ENCODE measurements around the gene CHCHD2. TPM values are rescaled to one million over a fixed set of nuclear protein-coding genes. Genes with fewer than 3 reads are reported as not detected.
"Not testable (repeated sequence)": the region's sequence is repeated elsewhere in the genome, so short reads cannot be mapped to it uniquely, and the experiment has no call there.

Gene CHCHD2
- total RNA-seq, 1 donor from 2014 or later = 200 TPM

DNA sequence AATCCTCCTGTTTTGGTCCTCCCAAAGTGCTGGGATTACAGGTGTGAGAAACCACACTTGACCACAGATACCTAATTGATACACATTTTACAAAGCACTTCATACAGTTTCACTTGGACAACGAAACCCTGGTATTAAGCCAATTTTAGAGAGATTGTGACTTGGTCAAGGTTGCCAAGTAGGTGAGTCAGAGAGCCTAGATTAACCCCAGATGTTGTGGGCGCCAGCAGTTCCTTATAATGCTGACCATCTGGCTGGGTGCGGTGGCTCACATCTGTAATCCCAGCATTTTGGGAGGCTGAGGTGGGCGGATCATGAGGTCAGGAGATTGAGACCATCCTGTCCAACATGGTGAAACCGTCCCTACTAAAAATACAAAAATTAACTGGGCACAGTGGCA lies 8.6 kb downstream of the CHCHD2 start:
- H3K4me1 ChIP-seq = no peaks in the 10 kb centered on the region
- H3K27ac ChIP-seq = no peak overlapping the region
- peak; percentile 21 for ATAC-seq
- no peak overlapping the region for H3K4me3 ChIP-seq
- intact Hi-C loops (cut with DNase I) = no loop called here
- no peak for DNase-seq
- TF ChIP-seq, protein P1, sequence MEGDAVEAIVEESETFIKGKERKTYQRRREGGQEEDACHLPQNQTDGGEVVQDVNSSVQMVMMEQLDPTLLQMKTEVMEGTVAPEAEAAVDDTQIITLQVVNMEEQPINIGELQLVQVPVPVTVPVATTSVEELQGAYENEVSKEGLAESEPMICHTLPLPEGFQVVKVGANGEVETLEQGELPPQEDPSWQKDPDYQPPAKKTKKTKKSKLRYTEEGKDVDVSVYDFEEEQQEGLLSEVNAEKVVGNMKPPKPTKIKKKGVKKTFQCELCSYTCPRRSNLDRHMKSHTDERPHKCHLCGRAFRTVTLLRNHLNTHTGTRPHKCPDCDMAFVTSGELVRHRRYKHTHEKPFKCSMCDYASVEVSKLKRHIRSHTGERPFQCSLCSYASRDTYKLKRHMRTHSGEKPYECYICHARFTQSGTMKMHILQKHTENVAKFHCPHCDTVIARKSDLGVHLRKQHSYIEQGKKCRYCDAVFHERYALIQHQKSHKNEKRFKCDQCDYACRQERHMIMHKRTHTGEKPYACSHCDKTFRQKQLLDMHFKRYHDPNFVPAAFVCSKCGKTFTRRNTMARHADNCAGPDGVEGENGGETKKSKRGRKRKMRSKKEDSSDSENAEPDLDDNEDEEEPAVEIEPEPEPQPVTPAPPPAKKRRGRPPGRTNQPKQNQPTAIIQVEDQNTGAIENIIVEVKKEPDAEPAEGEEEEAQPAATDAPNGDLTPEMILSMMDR (IDR thresholded peaks at IDR 0.05) = no peak
- no peaks in the 10 kb centered on the region for H3K9me3 ChIP-seq
- H3K36me3 ChIP-seq = peaks cover 35% of the 10 kb centered on the region
- H3K27me3 ChIP-seq = no peaks in the 10 kb centered on the region

DNA sequence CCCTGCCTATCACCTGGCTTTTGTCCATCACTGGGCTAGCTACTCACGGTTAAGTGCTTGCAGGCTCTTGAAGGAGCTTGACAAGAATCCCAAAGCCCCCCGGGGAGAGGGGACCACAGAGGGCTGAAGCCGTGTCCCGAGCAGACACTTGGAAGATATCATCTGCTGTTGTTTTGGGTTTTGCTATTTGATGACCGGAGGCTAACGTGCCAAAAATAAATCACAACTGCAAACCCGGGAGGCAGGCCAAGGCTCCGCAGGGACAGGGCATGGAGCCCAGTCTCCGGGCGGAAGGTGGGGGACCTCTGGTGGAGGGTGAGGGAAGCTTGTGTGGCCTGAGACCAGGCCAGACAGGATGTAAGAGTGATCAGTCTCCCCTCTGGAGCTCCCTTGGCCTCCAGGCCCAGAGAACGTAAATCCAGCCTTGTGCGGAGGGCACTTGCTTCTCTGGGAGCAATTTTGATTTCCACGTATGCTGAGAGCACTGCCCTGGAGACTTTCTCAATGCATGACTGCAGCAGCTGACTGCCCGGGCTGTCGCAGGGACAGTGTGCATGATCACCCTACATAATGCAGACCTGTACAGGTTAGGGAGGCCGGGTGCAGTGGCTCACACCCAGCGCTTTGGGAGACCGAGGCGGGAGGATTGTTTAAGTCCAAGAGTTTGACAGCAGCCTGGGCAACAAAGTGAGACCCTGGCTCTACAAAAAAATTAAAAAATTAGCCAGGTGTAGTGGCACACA lies 13.3 kb downstream of the CHCHD2 start, which contains the start of gene PHKG1:
TSS of gene PHKG1 (minus strand) at position 164 of the 743 bp plus-strand sequence. CDS start 4,011 bp downstream, outside the sequence.
- no peaks in the 10 kb centered on the region for H3K27me3 ChIP-seq
- intact Hi-C loops (cut with DNase I) = no loop called here
- H3K27ac ChIP-seq = no peak within 1 kb of the TSS
- H3K36me3 ChIP-seq = no peaks in the 10 kb centered on the region
- no peak within 1 kb of the TSS for H3K4me3 ChIP-seq
- no peaks in the 10 kb centered on the region for H3K4me1 ChIP-seq
- TF ChIP-seq, protein P1 (IDR thresholded peaks at IDR 0.05) = peak; percentile 60
- ATAC-seq = peak; percentile 94
- no peaks in the 10 kb centered on the region for H3K9me3 ChIP-seq
- DNase-seq = peak; percentile 81

DNA sequence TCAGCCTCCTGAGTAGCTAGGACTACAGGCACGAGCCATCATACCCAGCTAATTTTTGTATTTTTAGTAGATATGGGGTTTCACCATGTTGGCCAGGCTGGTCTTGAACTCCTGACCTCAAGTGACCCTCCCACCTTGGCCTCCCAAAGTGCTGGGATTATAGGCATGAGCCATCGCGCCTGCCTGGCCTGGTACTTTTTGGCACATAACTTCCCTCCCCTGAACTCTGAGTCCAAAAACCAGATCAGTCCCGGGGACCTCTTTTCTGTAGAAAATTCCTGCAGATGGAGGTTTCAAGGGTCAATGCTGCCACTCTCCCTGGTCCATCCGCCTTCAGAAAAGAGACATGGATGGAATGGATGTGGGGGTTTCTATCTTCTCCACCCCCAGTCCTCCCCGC lies 13.9 kb downstream of the CHCHD2 start:
- H3K27me3 ChIP-seq; DNase-seq; H3K4me3 ChIP-seq; H3K9me3 ChIP-seq; intact Hi-C loops (cut with DNase I); H3K36me3 ChIP-seq; H3K4me1 ChIP-seq; ATAC-seq; H3K27ac ChIP-seq: not testable (repeated sequence)

DNA sequence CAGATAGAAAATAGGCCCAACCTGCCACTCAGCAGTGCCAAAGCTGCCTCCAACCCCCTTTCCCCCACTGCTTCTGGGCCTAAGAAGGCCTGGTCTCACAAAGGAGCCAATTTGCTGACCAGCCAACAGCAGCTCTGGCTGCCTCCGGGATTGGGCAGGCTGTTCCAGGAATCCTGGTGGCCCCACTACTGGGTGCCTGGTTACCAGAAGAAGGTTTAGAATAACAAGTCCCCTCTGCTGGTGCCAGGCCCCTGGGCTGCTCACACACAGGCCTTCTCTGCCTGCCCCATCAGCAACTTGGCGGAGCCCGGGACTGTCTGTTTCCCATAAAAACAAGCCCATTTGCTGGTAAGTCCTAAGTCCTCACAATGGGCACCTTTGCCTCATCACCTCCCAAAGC lies 14.7 kb downstream of the CHCHD2 start:
- no peaks in the 10 kb centered on the region for H3K4me1 ChIP-seq
- ATAC-seq (no peak), DNase-seq (no peak)
- H3K27me3 ChIP-seq = no peaks in the 10 kb centered on the region
- TF ChIP-seq, protein P1 (IDR thresholded peaks at IDR 0.05) = no peak
- no peaks in the 10 kb centered on the region for H3K9me3 ChIP-seq
- H3K27ac ChIP-seq = no peak overlapping the region
- no peaks in the 10 kb centered on the region for H3K36me3 ChIP-seq
- intact Hi-C loops (cut with DNase I) = no loop called here
- no peak overlapping the region for H3K4me3 ChIP-seq

DNA sequence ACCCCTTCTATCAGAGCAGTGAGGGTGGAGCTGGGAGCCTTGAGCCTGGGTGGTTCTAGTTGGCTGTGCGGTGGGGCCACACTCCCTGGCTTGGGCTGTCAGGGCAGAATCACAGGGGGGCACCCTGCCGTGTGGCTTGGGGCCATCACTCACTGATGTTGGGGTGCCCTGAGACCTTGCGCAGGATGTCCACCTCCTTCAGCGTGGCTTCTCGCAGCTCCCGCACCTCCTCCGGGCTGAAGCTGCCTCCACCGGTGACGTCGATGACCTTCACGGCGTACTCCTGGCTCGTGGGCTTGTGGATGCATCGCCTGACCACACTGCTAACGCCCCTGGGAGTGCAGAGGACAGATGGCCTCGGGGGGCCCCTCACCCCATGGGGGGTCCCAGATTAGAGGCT lies 18.8 kb downstream of the CHCHD2 start:
- H3K4me3 ChIP-seq = no peak overlapping the region
- no peaks in the 10 kb centered on the region for H3K9me3 ChIP-seq
- no peak overlapping the region for H3K27ac ChIP-seq
- TF ChIP-seq, protein P1 (IDR thresholded peaks at IDR 0.05) = no peak
- intact Hi-C loops (cut with DNase I) = no loop called here
- ATAC-seq (no peak), DNase-seq (no peak)
- H3K36me3 ChIP-seq = peaks cover 16% of the 10 kb centered on the region
- no peaks in the 10 kb centered on the region for H3K27me3 ChIP-seq
- H3K4me1 ChIP-seq = no peaks in the 10 kb centered on the region

DNA sequence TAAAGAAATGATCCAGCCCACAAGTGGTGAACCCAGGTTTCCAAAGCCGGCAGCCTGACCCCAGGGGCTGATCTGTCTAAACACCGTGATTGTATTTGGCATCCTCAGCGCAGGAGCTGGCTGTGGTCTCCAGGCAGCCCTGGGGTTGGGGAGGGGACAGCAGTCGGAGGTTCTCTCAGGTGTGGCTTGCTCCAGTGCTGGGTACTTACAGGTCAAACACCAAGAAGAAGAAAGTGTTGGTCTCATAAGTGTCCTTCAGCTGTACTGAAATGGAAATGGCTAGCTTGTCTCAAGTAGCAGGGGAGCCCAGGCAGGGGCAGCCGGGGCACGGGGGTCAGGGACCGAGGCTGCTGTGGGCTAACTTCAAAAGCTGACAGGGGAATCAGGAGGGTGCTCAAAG lies 19.5 kb downstream of the CHCHD2 start:
- Histone ChIP-seq H3K9me3 (no peaks in the 10 kb centered on the region), H3K36me3 (peaks cover 16% of the 10 kb centered on the region), H3K27me3 (no peaks in the 10 kb centered on the region), H3K4me3 (no peak overlapping the region), H3K4me1 (no peaks in the 10 kb centered on the region), H3K27ac (no peak overlapping the region)
- DNase-seq = no peak
- TF ChIP-seq, protein P1 (IDR thresholded peaks at IDR 0.05) = no peak
- no peak for ATAC-seq
- intact Hi-C loops (cut with DNase I) = no loop called here
